CD8-positive, alpha-beta memory T cell (primary cell): ENCODE measurements around the gene ADAMTS4. TPM values are rescaled to one million over a fixed set of nuclear protein-coding genes. Genes with fewer than 3 reads are reported as not detected.

ENCODE experiments used
- CTCF ChIA-PET: fragments of 350-600 bp; sonication (Branson Sonifier 250); formaldehyde crosslinking; loops from one replicate; lab custom pipeline; 2021; ENCODE audit warnings: antibody characterized with exemption; lab: Charles Lee
- POLR2A ChIA-PET: fragments of 350-600 bp; sonication (Branson Sonifier 250); formaldehyde crosslinking; loops from one replicate; lab custom pipeline; 2021; ENCODE audit warnings: antibody characterized with exemption; lab: Charles Lee
- DNase-seq, 5 donors: peaks; one replicate each; pipeline versions ENCODE4 v3.0.0 to v3.0.0-alpha.2; 2020 to 2022; ENCODE audit warnings: mixed read lengths in 1 of 5
- H3K27ac ChIP-seq: one replicate; pipeline ENCODE4 v1.7.0; 2013; ENCODE audit warnings: low read depth, mild to moderate bottlenecking, low read length, moderate library complexity
- H3K27me3 ChIP-seq: 2 replicates; pipeline ENCODE4 v1.7.0; 2013; ENCODE audit warnings: low read length, mild to moderate bottlenecking; ENCODE audit not compliant: insufficient read depth, poor library complexity, severe bottlenecking
- H3K36me3 ChIP-seq: 2 replicates; pipeline ENCODE4 v1.7.0; 2013; ENCODE audit warnings: mild to moderate bottlenecking, low read length, moderate library complexity; ENCODE audit not compliant: insufficient read depth
- H3K4me1 ChIP-seq: 2 replicates; pipeline ENCODE4 v1.7.0; 2013; ENCODE audit warnings: mild to moderate bottlenecking, low read length, moderate library complexity; ENCODE audit not compliant: insufficient read depth
- H3K4me3 ChIP-seq: 2 replicates; pipeline ENCODE4 v1.7.0; 2013; ENCODE audit warnings: mild to moderate bottlenecking, low read length
- H3K9me3 ChIP-seq: 2 replicates; pipeline ENCODE4 v1.7.0; 2013; ENCODE audit warnings: mild to moderate bottlenecking, low read length
- H3K27ac Mint-ChIP-seq, 8 donors: one replicate each; pipeline ENCODE4 v1.8.0; 2020 to 2021; ENCODE audit warnings: mixed read lengths in 8 of 8, mild to moderate bottlenecking in 6 of 8, inconsistent platforms in 3 of 8, moderate library complexity in 3 of 8
- H3K27me3 Mint-ChIP-seq, 2 donors: one replicate each; pipeline ENCODE4 v1.8.0; 2020 to 2021; ENCODE audit warnings: mixed read lengths in 2 of 2, mild to moderate bottlenecking in 1 of 2, moderate library complexity in 1 of 2
- H3K36me3 Mint-ChIP-seq, 3 donors: one replicate each; pipeline ENCODE4 v1.8.0; 2020 to 2021; ENCODE audit warnings: mixed read lengths in 3 of 3, inconsistent platforms in 1 of 3, mild to moderate bottlenecking in 1 of 3
- H3K4me1 Mint-ChIP-seq, 3 donors: one replicate each; pipeline ENCODE4 v1.8.0; 2020 to 2021; ENCODE audit warnings: mixed read lengths in 3 of 3, inconsistent platforms in 1 of 3, mild to moderate bottlenecking in 1 of 3
- H3K4me3 Mint-ChIP-seq, 7 donors: one replicate each; pipeline ENCODE4 v1.8.0; 2020 to 2021; ENCODE audit warnings: mixed read lengths in 7 of 7, mild to moderate bottlenecking in 6 of 7, moderate library complexity in 4 of 7, inconsistent platforms in 2 of 7
- H3K9me3 Mint-ChIP-seq, 5 donors: one replicate each; pipeline ENCODE4 v1.8.0; 2020 to 2022; ENCODE audit warnings: mixed read lengths in 5 of 5, mild to moderate bottlenecking in 3 of 5, moderate library complexity in 2 of 5, inconsistent platforms in 1 of 5
- polyA plus RNA-seq: library from polyadenylated mRNA; unstranded; fragments of 300-500 nt; fragmentation: Illumina TruSeq; gene quantifications from one replicate; pipeline ENCODE4 v1.2.3, GENCODE V29; 2021
- total RNA-seq, 2 experiments: library from RNA; stranded (reverse); gene quantifications; one replicate each; pipeline ENCODE4 v1.2.3, GENCODE V29; 2021

The ADAMTS4 gene
- under 1 TPM; 0.37 to 0.58 TPM for total RNA-seq
- polyA plus RNA-seq: 0.17 TPM

DNA sequence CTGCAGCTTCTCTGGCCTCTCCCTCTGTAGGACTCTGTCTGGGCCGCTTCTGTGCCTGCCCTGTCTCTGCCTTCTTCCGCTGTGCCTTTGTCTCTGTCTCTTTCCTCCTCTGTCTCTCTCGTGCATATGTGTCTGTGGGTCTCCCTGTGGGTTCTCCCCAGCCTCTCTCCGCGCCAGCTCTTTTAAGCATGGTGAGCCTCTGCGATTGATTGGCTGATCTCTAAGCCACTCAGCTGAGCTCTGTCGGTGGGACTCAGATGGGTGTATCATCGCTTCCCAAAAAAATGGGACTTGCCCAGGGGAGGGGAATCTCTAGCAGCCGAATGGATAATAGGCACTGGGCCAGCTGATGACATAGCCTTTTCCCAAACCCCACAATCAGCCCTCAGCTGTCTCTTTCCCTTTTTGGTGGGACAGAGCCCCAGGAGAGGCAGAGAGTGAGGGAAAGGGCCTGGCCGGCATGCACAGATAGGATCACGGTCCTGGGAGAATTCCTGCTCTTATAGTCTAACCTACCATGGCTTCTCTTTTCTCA, at the start of gene ADAMTS4:
Gene ADAMTS4 (minus strand): TSS at position 158 of the 535 bp plus-strand sequence. CDS start 427 bp downstream, outside the sequence.
- H3K27ac ChIP-seq: peak within 1 kb of the TSS; percentile 89

DNA sequence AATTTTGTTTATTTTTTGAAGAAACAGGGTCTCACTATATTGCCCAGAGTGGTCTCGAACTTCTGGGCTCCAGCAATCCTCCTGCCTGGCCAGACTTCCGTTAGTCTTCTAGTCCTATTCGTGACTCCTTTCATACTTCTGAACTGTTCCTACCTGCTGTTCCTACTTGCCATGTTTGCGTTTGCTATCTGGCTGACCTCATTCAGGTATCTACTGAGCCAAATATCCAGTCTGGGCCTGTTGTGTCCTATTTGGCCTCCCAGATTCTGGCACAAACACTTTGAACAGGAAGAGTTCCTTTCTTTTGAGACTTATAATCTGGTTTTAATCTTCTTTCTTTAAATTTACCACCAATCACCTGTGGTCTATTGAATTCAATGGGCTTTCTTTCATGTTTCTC, 46.0 kb upstream of the ADAMTS4 start:
- Histone ChIP-seq H3K27me3 (no peaks in the 10 kb centered on the region), H3K4me1 (no peaks in the 10 kb centered on the region), H3K27ac (no peak overlapping the region), H3K9me3 (no peaks in the 10 kb centered on the region), H3K36me3 (no peaks in the 10 kb centered on the region), H3K4me3 (no peak overlapping the region)
- DNase-seq: no peak
- ChIA-PET CTCF (no interaction called here), POLR2A (no interaction called here)
- Mint-ChIP-seq H3K36me3 (peaks cover 0 to 3% (median 1%) of the 10 kb centered on the region in 3 donors), H3K4me3 (no peak overlapping the region), H3K27ac (peak overlapping the region in 1 of 8 donors; percentile 0), H3K9me3 (no peaks in the 10 kb centered on the region), H3K27me3 (peaks cover 0 to 26% of the 10 kb centered on the region in 2 donors), H3K4me1 (no peaks in the 10 kb centered on the region)

More for the DNA sequence above, at the start of gene ADAMTS4:
- Mint-ChIP-seq H3K27ac (peak within 1 kb of the TSS in 6 of 8 donors; percentile 17 to 98 (median 80)), H3K27me3 (peaks cover 0 to 2% of the 10 kb centered on the region in 2 donors), H3K36me3 (peaks cover 0 to 13% (median 0%) of the 10 kb centered on the region in 3 donors), H3K4me1 (peaks cover 53 to 65% (median 60%) of the 10 kb centered on the region in 3 donors), H3K4me3 (peak within 1 kb of the TSS in 1 of 7 donors; percentile 61), H3K9me3 (no peaks in the 10 kb centered on the region)
- ChIA-PET CTCF (interaction anchor here (0.9 to 2.2 kb wide), 3 partner anchors 12 to 34 kb away, joined by 3 to 10 read pairs (median 5); partner anchors contain the start of genes PPOX and TOMM40L), POLR2A (no interaction called here)
- H3K9me3 ChIP-seq: no peaks in the 10 kb centered on the region
- H3K4me1 ChIP-seq: peaks cover 59% of the 10 kb centered on the region
- no peak within 1 kb of the TSS for H3K4me3 ChIP-seq
- peaks cover 4% of the 10 kb centered on the region for H3K36me3 ChIP-seq
- no peak for DNase-seq
- no peaks in the 10 kb centered on the region for H3K27me3 ChIP-seq

DNA sequence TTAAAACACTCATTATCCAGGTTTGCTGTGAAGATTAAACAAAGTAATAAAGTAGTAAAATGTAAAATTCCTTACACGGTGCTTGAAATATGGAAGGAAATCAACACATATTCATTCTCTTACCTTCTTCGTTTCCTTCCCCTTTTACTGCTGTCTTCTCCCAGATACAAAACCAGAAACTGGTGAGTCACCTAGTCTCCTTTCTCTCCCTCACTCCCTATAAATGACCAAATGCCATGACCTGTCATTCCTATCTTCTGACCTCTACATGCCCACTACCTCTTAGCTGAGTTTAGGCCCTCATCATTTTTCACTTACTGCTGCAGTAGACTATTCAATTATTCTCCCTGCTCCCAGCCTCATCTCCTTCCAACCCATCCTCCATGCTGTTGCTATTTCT, 43.5 kb upstream of the ADAMTS4 start:
- Histone ChIP-seq H3K27me3 (no peaks in the 10 kb centered on the region), H3K9me3 (no peaks in the 10 kb centered on the region), H3K4me3 (no peak overlapping the region), H3K27ac (no peak overlapping the region), H3K36me3 (no peaks in the 10 kb centered on the region), H3K4me1 (no peaks in the 10 kb centered on the region)
- ChIA-PET CTCF (interaction anchor here (1.4 kb wide), 1 partner anchor 16 kb away, joined by 3 read pairs; no protein-coding TSS in a partner anchor), POLR2A (no interaction called here)
- H3K9me3 Mint-ChIP-seq: no peaks in the 10 kb centered on the region
- H3K27ac Mint-ChIP-seq: no peak overlapping the region
- H3K4me3 Mint-ChIP-seq: no peak overlapping the region
- DNase-seq: no peak
- peaks cover 0 to 1% (median 0%) of the 10 kb centered on the region in 3 donors for H3K36me3 Mint-ChIP-seq
- no peaks in the 10 kb centered on the region for H3K4me1 Mint-ChIP-seq
- H3K27me3 Mint-ChIP-seq: peaks cover 2 to 29% of the 10 kb centered on the region in 2 donors

DNA sequence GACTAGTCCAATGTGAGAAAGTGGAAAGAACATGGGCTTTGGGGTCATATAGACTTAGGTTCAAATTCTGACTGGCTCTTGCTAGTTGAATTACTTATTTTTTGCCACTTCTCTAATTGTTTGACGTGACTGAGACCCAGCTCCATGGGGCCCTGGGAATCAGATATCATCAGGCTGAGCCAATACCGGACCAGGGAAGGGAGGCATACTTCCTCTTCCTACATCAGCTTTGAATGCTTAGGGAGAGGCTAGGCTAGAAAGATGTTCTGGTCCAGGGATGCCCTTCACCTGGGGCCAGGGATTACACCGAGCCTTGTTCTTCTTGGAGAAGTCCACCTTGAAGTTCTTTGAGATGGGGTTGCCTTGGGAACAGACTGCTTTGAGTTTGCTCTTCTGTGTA, 42.8 kb upstream of the ADAMTS4 start:
- Mint-ChIP-seq H3K27ac (no peak overlapping the region), H3K9me3 (no peaks in the 10 kb centered on the region), H3K4me3 (no peak overlapping the region), H3K4me1 (no peaks in the 10 kb centered on the region), H3K36me3 (peaks cover 0 to 1% (median 0%) of the 10 kb centered on the region in 3 donors), H3K27me3 (peaks cover 2 to 29% of the 10 kb centered on the region in 2 donors)
- Histone ChIP-seq H3K4me3 (no peak overlapping the region), H3K27ac (no peak overlapping the region), H3K9me3 (no peaks in the 10 kb centered on the region), H3K4me1 (no peaks in the 10 kb centered on the region), H3K27me3 (no peaks in the 10 kb centered on the region), H3K36me3 (no peaks in the 10 kb centered on the region)
- no peak for DNase-seq
- POLR2A ChIA-PET: no interaction called here
- CTCF ChIA-PET: interaction anchor here (1.4 kb wide), 1 partner anchor 15 kb away, joined by 3 read pairs; no protein-coding TSS in a partner anchor

- H3K4me3 Mint-ChIP-seq: no peak within 1 kb of the TSS
- H3K4me1 ChIP-seq: no peaks in the 10 kb centered on the region
- no peaks in the 10 kb centered on the region for H3K9me3 Mint-ChIP-seq
- no peaks in the 10 kb centered on the region for H3K36me3 ChIP-seq
- DNase-seq: no peak
- H3K4me1 Mint-ChIP-seq: no peaks in the 10 kb centered on the region
- H3K27ac ChIP-seq: no peak within 1 kb of the TSS
- H3K27ac Mint-ChIP-seq: peak within 1 kb of the TSS in 1 of 8 donors; percentile 82
- H3K27me3 ChIP-seq: no peaks in the 10 kb centered on the region
- H3K9me3 ChIP-seq: no peaks in the 10 kb centered on the region
- POLR2A ChIA-PET: no interaction called here
- CTCF ChIA-PET: interaction anchor here (1.9 kb wide), 1 partner anchor 12 kb away, joined by 5 read pairs; the partner anchor contains the start of gene TOMM40L
- H3K36me3 Mint-ChIP-seq: peaks cover 0 to 1% (median 0%) of the 10 kb centered on the region in 3 donors
- H3K27me3 Mint-ChIP-seq: peaks cover 7 to 23% of the 10 kb centered on the region in 2 donors
- H3K4me3 ChIP-seq: no peak within 1 kb of the TSS
Observed at GRCh38 chr1:161238039-161238473, 39.2 kb upstream of the ADAMTS4 start, which contains the start of gene NR1I3. NR1I3 (minus strand) TSS chr1:161238203; CDS start chr1:161236565, 1,638 bp downstream.

DNA sequence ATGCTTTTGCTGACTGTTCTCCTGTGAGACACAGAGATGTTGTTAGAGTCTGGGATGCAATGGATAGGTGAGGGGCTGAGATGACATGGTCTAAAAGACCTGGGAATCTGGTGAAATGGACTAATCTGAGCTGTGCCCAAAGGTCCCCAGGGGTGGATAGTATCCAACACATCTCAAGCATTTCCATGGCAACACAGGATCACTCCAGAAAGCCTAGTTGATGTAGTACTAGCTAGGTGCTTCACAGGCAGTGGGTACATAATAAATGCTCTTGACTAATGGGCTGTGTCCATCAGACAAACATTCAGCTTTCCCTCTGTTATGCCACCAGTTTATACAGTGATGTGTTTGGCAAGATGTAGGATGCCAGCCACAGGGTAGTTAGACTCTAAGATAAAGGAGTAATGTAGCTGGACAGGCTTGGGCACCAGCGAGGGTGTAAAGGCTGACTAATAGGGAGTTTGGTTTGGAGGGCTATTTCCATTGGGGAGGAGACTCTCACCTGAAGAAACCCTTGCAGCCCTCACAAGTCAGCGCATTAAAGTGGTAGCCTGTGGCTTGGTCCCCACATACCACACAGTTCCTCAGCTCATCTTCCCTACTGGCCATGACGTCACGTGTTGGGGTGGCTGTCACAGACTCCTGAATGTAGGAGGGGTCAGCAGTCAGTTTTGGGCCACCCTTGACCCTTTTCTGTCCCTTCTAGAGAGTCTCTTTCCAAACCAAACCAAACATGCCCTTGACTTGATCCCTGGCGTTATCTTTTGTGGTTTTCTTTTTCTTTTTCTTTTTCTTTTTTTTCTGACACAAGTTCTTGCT, 37.3 kb upstream of the ADAMTS4 start:
- Mint-ChIP-seq H3K27ac (peak overlapping the region in 3 of 8 donors; percentile 6 to 44 (median 28)), H3K27me3 (peaks cover 7 to 16% of the 10 kb centered on the region in 2 donors), H3K4me3 (no peak overlapping the region), H3K36me3 (no peaks in the 10 kb centered on the region), H3K9me3 (no peaks in the 10 kb centered on the region), H3K4me1 (no peaks in the 10 kb centered on the region)
- Histone ChIP-seq H3K9me3 (no peaks in the 10 kb centered on the region), H3K27me3 (no peaks in the 10 kb centered on the region), H3K36me3 (no peaks in the 10 kb centered on the region), H3K4me3 (no peak overlapping the region), H3K4me1 (no peaks in the 10 kb centered on the region), H3K27ac (no peak overlapping the region)
- POLR2A ChIA-PET: interaction anchor here (0.9 kb wide), 1 partner anchor 97 kb away, joined by 4 read pairs; no protein-coding TSS in a partner anchor
- CTCF ChIA-PET: interaction anchor here (1.9 kb wide), 1 partner anchor 11 kb away, joined by 5 read pairs; the partner anchor contains the start of gene TOMM40L
- DNase-seq: no peak

DNA sequence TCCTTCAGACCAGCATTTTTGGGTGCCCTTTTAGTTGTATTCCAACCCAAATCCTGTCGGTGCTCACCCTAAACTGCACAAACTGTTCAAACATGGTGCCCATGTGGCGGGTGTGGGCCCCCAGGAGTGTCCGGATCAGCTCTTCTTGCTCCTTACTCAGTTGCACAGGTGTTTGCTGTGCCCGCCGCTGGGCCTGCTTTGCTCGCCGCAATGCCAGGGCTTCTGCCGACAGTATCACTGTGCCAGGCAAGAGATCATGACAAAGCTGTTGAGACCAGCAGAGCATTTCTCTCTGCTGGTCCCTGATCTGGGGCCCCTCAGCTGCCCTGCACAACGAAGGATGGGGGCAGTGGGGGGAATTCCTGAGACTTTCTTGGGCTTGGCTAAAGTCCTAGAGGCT, 34.2 kb upstream of the ADAMTS4 start:
- ChIA-PET POLR2A (interaction anchor here (0.9 kb wide), 1 partner anchor 13 kb away, joined by 3 read pairs; no protein-coding TSS in a partner anchor), CTCF (interaction anchor here (1.1 kb wide), 1 partner anchor 58 kb away, joined by 3 read pairs; no protein-coding TSS in a partner anchor)
- no peaks in the 10 kb centered on the region for H3K27me3 ChIP-seq
- H3K9me3 Mint-ChIP-seq: no peaks in the 10 kb centered on the region
- no peaks in the 10 kb centered on the region for H3K4me1 ChIP-seq
- H3K9me3 ChIP-seq: no peaks in the 10 kb centered on the region
- DNase-seq: no peak
- no peak overlapping the region for H3K27ac Mint-ChIP-seq
- H3K36me3 ChIP-seq: peaks cover 15% of the 10 kb centered on the region
- H3K4me1 Mint-ChIP-seq: peaks cover 0 to 3% (median under 1%) of the 10 kb centered on the region in 3 donors
- H3K27ac ChIP-seq: no peak overlapping the region
- H3K4me3 ChIP-seq: no peak overlapping the region
- H3K27me3 Mint-ChIP-seq: peaks cover 0 to 6% of the 10 kb centered on the region in 2 donors
- no peak overlapping the region for H3K4me3 Mint-ChIP-seq
- H3K36me3 Mint-ChIP-seq: peaks cover 0 to 26% (median 3%) of the 10 kb centered on the region in 3 donors
